ENCODE measurements around the gene SLC2A8. TPM values are rescaled to one million over a fixed set of nuclear protein-coding genes. Genes with fewer than 3 reads are reported as not detected.

SLC2A8 gene
- total RNA-seq, 1 experiment from 2014 or later, result 29.0 TPM

GRCh38 chr9:127446713-127447415, 49.9 kb downstream of the SLC2A8 start:
- no peak for TF ChIP-seq EZH2 (IDR thresholded peaks at IDR 0.05; ENCODE audit: low read length, unreplicated experiment)
- no peak for TF ChIP-seq EZH2phosphoT487 (IDR thresholded peaks at IDR 0.05; ENCODE audit: borderline replicate concordance, low read length)
- no peak for TF ChIP-seq CTCF (conservative IDR thresholded peaks at IDR 0.05; ENCODE audit: low read depth, low read length)
- Histone ChIP-seq H3K9me3 (ENCODE audit: low read length) (no peaks in the 10 kb centered on the region), H3K9me2 (replicated peaks; ENCODE audit: low read length) (no peaks in the 10 kb centered on the region), H3K36me3 (ENCODE audit: low read depth, low read length) (peaks cover 46% of the 10 kb centered on the region), H3K4me3 (ENCODE audit: low read length) (no peak overlapping the region), H3K27me3 (ENCODE audit: low read length) (no peaks in the 10 kb centered on the region), H3F3A (ENCODE audit: low read length, unreplicated experiment) (peaks cover 7% of the 10 kb centered on the region), H3K4me2 (ENCODE audit: low read length) (no peak overlapping the region), H4K20me1 (ENCODE audit: low read length) (peaks cover 56% of the 10 kb centered on the region), H3K9ac (ENCODE audit: low read length) (no peak overlapping the region), H3K4me1 (ENCODE audit: insufficient read depth, low read length) (peaks cover 9% of the 10 kb centered on the region; the same call in 1 of the 2 replicates), H2AFZ (ENCODE audit: low read length) (no peak overlapping the region), H3K27ac (ENCODE audit: low read length) (no peak overlapping the region), H3K79me2 (ENCODE audit: low read length) (peaks cover 38% of the 10 kb centered on the region)
- no TSS peak for BruUV-seq (replicated peaks)
- ATAC-seq, result no peak; the same call in 1 of the 2 replicates
- DNase-seq, result peak; percentile 18
- CTCF ChIA-PET, result no interaction called here
- POLR2A ChIA-PET (ENCODE audit: unreplicated experiment), result no interaction called here
- intact Hi-C loops (cut with micrococcal nuclease), result no loop called here

GRCh38 chr9:127447416-127448111, 50.6 kb downstream of the SLC2A8 start:
- Histone ChIP-seq H3K9me3 (ENCODE audit: low read length) (no peaks in the 10 kb centered on the region), H4K20me1 (ENCODE audit: low read length) (peaks cover 56% of the 10 kb centered on the region), H3K4me3 (ENCODE audit: low read length) (no peak overlapping the region), H3K4me1 (ENCODE audit: insufficient read depth, low read length) (peaks cover 15% of the 10 kb centered on the region), H3K27ac (ENCODE audit: low read length) (no peak overlapping the region), H3K36me3 (ENCODE audit: low read depth, low read length) (peaks cover 46% of the 10 kb centered on the region), H3K79me2 (ENCODE audit: low read length) (peaks cover 43% of the 10 kb centered on the region), H3K27me3 (ENCODE audit: low read length) (no peaks in the 10 kb centered on the region), H3K9ac (ENCODE audit: low read length) (no peak overlapping the region), H3K9me2 (replicated peaks; ENCODE audit: low read length) (no peaks in the 10 kb centered on the region), H3F3A (ENCODE audit: low read length, unreplicated experiment) (peaks cover 7% of the 10 kb centered on the region), H3K4me2 (ENCODE audit: low read length) (peak overlapping the region; percentile 99), H2AFZ (ENCODE audit: low read length) (no peak overlapping the region)
- no TSS peak for BruUV-seq (replicated peaks)
- CTCF ChIA-PET, result no interaction called here
- ATAC-seq, result no peak
- intact Hi-C loops (cut with micrococcal nuclease), result no loop called here
- TF ChIP-seq EZH2 (IDR thresholded peaks at IDR 0.05; ENCODE audit: low read length, unreplicated experiment) (no peak), EZH2phosphoT487 (IDR thresholded peaks at IDR 0.05; ENCODE audit: borderline replicate concordance, low read length) (no peak), CTCF (conservative IDR thresholded peaks at IDR 0.05; ENCODE audit: low read depth, low read length) (no peak)
- no peak for DNase-seq
- POLR2A ChIA-PET (ENCODE audit: unreplicated experiment), result no interaction called here

All from PC-3 (cell line).